GM23338 (cell line): ENCODE results near the gene CEACAM21. TPM values are rescaled to one million over a fixed set of nuclear protein-coding genes. Genes with fewer than 3 reads are reported as not detected.

ENCODE experiments used
- ATAC-seq: fragments of 200-7000 bp; cut with Tn5 transposase; 3 replicates; pipeline ENCODE4 v1.9.1; 2020
- DNase-seq: peaks from one replicate; pipeline ENCODE4 v3.0.0-alpha.2; 2015; ENCODE audit warnings: low spot score
- H2AFZ ChIP-seq: fragments of 200-600 bp; sonication (generic); 2 replicates; pipeline ENCODE4 v1.8.0; 2016; ENCODE audit warnings: antibody characterized with exemption, mild to moderate bottlenecking, moderate library complexity
- H3F3A ChIP-seq: fragments of 200-600 bp; sonication (generic); replicated peaks from 2 replicates; pipeline ENCODE4 v1.8.0; 2017; ENCODE audit warnings: antibody characterized with exemption, mixed run types, low read depth
- H3K27ac ChIP-seq: fragments of 200-600 bp; sonication (generic); 2 replicates; pipeline ENCODE4 v1.6.1; 2016; ENCODE audit warnings: low read depth
- H3K27me3 ChIP-seq: fragments of 200-600 bp; sonication (generic); 2 replicates; pipeline ENCODE4 v1.8.0; 2016; ENCODE audit warnings: mild to moderate bottlenecking, mixed run types, moderate library complexity; ENCODE audit not compliant: insufficient read depth
- H3K36me3 ChIP-seq: fragments of 200-600 bp; sonication (generic); 2 replicates; pipeline ENCODE4 v1.8.0; 2016; ENCODE audit warnings: mild to moderate bottlenecking; ENCODE audit not compliant: insufficient read depth
- H3K4me1 ChIP-seq: fragments of 200-600 bp; sonication (generic); 2 replicates; pipeline ENCODE4 v1.8.0; 2016; ENCODE audit warnings: mild to moderate bottlenecking, moderate library complexity; ENCODE audit not compliant: insufficient read depth
- H3K4me2 ChIP-seq: fragments of 200-600 bp; sonication (generic); 2 replicates; pipeline ENCODE4 v1.7.1; 2017; ENCODE audit warnings: mixed run types
- H3K4me3 ChIP-seq: fragments of 200-600 bp; sonication (generic); 2 replicates; pipeline ENCODE4 v1.6.1; 2016; ENCODE audit warnings: mixed run types
- H3K79me2 ChIP-seq: fragments of 200-600 bp; sonication (generic); replicated peaks from 2 replicates; pipeline ENCODE4 v1.8.0; 2017; ENCODE audit warnings: mild to moderate bottlenecking; ENCODE audit not compliant: insufficient read depth
- H3K9me2 ChIP-seq: fragments of 200-600 bp; sonication (generic); 2 replicates; pipeline ENCODE4 v1.8.0; 2017; ENCODE audit not compliant: insufficient read depth
- H4K20me1 ChIP-seq: fragments of 200-600 bp; sonication (generic); replicated peaks from 2 replicates; pipeline ENCODE4 v1.8.0; 2017; ENCODE audit warnings: mild to moderate bottlenecking; ENCODE audit not compliant: insufficient read depth
- H3K27ac Mint-ChIP-seq: 2 replicates; pipeline ENCODE4 v1.8.0; 2020; ENCODE audit warnings: inconsistent platforms, mild to moderate bottlenecking, moderate library complexity, mixed read lengths
- H3K27me3 Mint-ChIP-seq: 3 replicates; pipeline ENCODE4 v1.8.0; 2022; ENCODE audit warnings: low read depth, mild to moderate bottlenecking, moderate library complexity, mixed read lengths, inconsistent platforms; ENCODE audit not compliant: insufficient read depth, poor library complexity
- H3K36me3 Mint-ChIP-seq: 3 replicates; pipeline ENCODE4 v1.8.0; 2021; ENCODE audit warnings: low read depth, mild to moderate bottlenecking, inconsistent platforms, moderate library complexity, mixed read lengths
- H3K4me1 Mint-ChIP-seq: 3 replicates; pipeline ENCODE4 v1.8.0; 2020; ENCODE audit warnings: mild to moderate bottlenecking, inconsistent platforms, mixed read lengths
- H3K4me3 Mint-ChIP-seq: 3 replicates; pipeline ENCODE4 v1.8.0; 2021; ENCODE audit warnings: moderate library complexity, mild to moderate bottlenecking, inconsistent platforms, mixed read lengths
- H3K9me3 Mint-ChIP-seq: 3 replicates; pipeline ENCODE4 v1.8.0; 2020; ENCODE audit warnings: moderate library complexity, mild to moderate bottlenecking, inconsistent platforms, mixed read lengths
- CREB1 ChIP-seq: fragments of 250-450 bp; sonication (Bioruptor Pico); IDR thresholded peaks from 2 replicates; pipeline ENCODE4 v1.5.0; 2020; ENCODE audit warnings: low read depth, mild to moderate bottlenecking, moderate library complexity
- EZH2 ChIP-seq: fragments of 200-600 bp; sonication (generic); IDR thresholded peaks from one replicate; pipeline ENCODE4 v1.8.0; 2017; ENCODE audit warnings: antibody characterized with exemption, mild to moderate bottlenecking, low read depth; ENCODE audit not compliant: unreplicated experiment
- EZH2phosphoT487 ChIP-seq: fragments of 200-600 bp; sonication (generic); IDR thresholded peaks from one replicate; pipeline ENCODE4 v1.8.1; 2018; ENCODE audit warnings: antibody characterized with exemption; ENCODE audit not compliant: unreplicated experiment
- JUNB ChIP-seq: IDR thresholded peaks from one replicate; pipeline ENCODE4 v1.6.1; 2016; ENCODE audit warnings: antibody characterized with exemption; ENCODE audit not compliant: unreplicated experiment
- NANOG ChIP-seq: IDR thresholded peaks from 2 replicates; pipeline ENCODE4 v1.6.1; 2016; ENCODE audit warnings: antibody characterized with exemption, borderline replicate concordance
- STAT1 ChIP-seq: IDR thresholded peaks from one replicate; pipeline ENCODE4 v1.6.1; 2016; ENCODE audit warnings: antibody characterized with exemption; ENCODE audit not compliant: unreplicated experiment
- ZNF331 ChIP-seq: fragments of 250-450 bp; sonication (Bioruptor Pico); IDR thresholded peaks from 2 replicates; pipeline ENCODE4 v1.5.0; 2020; ENCODE audit warnings: low read depth, mild to moderate bottlenecking, moderate library complexity
- polyA plus RNA-seq: library from polyadenylated mRNA; unstranded; fragments of >200 nt; fragmentation: Nextera tagmentation; extraction: Ambion mirVana; gene quantifications from 2 replicates; pipeline ENCODE4 v1.2.1, GENCODE V29; 2016
- total RNA-seq: library from RNA; depleted of rRNA; stranded (reverse); fragments of >200 nt; shearing (Covaris generic); gene quantifications from 2 replicates; pipeline ENCODE4 v1.2.3, GENCODE V29; 2014
- TF ChIP-seq, protein P1 (sequence below): IDR thresholded peaks from one replicate; pipeline ENCODE4 v1.6.1; 2018; ENCODE audit warnings: antibody characterized with exemption; ENCODE audit not compliant: unreplicated experiment
- TF ChIP-seq, protein P2 (sequence below), 2 experiments: fragments of 200-600 bp in 1 of 2; sonication (generic) in 1 of 2; conservative IDR thresholded peaks; 2 replicates each; pipeline versions ENCODE4 v1.5.1 to v1.6.1; 2016 to 2017; ENCODE audit warnings: antibody characterized with exemption in 2 of 2, low read depth in 2 of 2, mild to moderate bottlenecking in 2 of 2, moderate library complexity in 1 of 2
- TF ChIP-seq, protein P3 (sequence below): fragments of 250-450 bp; sonication (Bioruptor Pico); IDR thresholded peaks from 2 replicates; pipeline ENCODE4 v1.5.0; 2020; ENCODE audit warnings: mild to moderate bottlenecking, moderate library complexity

CEACAM21 gene
- total and polyA plus RNA-seq, 2 experiments from 2014 or later: not detected

DNA sequence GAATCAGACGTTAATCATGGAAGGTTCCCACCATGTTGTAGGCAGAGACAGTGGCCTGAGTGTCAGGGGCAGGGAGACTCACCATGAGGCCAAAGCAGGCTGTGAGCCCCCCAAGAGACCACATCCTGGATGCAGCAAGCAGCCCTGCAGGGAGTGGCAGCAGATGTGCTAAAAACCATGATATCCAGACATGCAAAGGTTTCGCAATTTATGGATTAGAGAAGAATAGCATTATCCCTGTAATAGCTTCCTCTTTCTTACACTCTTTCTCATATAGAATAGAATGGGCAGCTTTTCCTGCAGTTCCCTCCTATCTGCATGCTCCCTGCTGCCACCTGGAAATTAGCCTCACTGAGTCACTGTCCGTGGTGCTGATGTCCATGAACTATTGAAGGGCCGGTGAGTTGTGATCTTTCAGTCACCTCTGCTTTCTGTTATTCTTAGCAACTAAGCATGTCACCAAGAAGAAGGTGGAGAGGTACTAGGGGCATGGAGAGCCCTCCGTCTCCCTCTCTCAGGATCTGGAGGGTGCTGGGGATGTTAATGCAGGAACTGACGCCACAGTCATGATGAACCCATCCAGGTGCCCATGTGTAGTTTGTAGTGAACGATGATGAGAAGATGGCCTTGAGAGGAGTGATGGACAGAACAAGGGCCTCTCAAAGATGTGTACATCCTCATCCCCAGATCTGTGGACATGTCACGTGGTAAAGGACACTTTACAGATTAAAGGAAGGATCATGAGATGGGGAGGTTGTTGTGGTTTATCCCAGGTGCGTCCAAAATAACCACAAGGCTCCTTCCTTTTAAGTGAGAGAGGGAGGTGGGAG, 41.0 kb downstream of the CEACAM21 start (continued):
- TF ChIP-seq, protein P1, sequence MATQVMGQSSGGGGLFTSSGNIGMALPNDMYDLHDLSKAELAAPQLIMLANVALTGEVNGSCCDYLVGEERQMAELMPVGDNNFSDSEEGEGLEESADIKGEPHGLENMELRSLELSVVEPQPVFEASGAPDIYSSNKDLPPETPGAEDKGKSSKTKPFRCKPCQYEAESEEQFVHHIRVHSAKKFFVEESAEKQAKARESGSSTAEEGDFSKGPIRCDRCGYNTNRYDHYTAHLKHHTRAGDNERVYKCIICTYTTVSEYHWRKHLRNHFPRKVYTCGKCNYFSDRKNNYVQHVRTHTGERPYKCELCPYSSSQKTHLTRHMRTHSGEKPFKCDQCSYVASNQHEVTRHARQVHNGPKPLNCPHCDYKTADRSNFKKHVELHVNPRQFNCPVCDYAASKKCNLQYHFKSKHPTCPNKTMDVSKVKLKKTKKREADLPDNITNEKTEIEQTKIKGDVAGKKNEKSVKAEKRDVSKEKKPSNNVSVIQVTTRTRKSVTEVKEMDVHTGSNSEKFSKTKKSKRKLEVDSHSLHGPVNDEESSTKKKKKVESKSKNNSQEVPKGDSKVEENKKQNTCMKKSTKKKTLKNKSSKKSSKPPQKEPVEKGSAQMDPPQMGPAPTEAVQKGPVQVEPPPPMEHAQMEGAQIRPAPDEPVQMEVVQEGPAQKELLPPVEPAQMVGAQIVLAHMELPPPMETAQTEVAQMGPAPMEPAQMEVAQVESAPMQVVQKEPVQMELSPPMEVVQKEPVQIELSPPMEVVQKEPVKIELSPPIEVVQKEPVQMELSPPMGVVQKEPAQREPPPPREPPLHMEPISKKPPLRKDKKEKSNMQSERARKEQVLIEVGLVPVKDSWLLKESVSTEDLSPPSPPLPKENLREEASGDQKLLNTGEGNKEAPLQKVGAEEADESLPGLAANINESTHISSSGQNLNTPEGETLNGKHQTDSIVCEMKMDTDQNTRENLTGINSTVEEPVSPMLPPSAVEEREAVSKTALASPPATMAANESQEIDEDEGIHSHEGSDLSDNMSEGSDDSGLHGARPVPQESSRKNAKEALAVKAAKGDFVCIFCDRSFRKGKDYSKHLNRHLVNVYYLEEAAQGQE: peak; percentile 85
- TF ChIP-seq ZNF331 (CRISPR knock-in tag) (no peak), STAT1 (no peak), EZH2 (no peak), JUNB (no peak), CREB1 (no peak), EZH2phosphoT487 (no peak), NANOG (no peak)
- TF ChIP-seq, protein P2, sequence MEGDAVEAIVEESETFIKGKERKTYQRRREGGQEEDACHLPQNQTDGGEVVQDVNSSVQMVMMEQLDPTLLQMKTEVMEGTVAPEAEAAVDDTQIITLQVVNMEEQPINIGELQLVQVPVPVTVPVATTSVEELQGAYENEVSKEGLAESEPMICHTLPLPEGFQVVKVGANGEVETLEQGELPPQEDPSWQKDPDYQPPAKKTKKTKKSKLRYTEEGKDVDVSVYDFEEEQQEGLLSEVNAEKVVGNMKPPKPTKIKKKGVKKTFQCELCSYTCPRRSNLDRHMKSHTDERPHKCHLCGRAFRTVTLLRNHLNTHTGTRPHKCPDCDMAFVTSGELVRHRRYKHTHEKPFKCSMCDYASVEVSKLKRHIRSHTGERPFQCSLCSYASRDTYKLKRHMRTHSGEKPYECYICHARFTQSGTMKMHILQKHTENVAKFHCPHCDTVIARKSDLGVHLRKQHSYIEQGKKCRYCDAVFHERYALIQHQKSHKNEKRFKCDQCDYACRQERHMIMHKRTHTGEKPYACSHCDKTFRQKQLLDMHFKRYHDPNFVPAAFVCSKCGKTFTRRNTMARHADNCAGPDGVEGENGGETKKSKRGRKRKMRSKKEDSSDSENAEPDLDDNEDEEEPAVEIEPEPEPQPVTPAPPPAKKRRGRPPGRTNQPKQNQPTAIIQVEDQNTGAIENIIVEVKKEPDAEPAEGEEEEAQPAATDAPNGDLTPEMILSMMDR (conservative IDR thresholded peaks at IDR 0.05; ENCODE audit: low read depth in 2 of 2): 0 out of 4 replicates have a peak, but pooled peaks of 1 of the 2 experiments have one; percentile 19

DNA sequence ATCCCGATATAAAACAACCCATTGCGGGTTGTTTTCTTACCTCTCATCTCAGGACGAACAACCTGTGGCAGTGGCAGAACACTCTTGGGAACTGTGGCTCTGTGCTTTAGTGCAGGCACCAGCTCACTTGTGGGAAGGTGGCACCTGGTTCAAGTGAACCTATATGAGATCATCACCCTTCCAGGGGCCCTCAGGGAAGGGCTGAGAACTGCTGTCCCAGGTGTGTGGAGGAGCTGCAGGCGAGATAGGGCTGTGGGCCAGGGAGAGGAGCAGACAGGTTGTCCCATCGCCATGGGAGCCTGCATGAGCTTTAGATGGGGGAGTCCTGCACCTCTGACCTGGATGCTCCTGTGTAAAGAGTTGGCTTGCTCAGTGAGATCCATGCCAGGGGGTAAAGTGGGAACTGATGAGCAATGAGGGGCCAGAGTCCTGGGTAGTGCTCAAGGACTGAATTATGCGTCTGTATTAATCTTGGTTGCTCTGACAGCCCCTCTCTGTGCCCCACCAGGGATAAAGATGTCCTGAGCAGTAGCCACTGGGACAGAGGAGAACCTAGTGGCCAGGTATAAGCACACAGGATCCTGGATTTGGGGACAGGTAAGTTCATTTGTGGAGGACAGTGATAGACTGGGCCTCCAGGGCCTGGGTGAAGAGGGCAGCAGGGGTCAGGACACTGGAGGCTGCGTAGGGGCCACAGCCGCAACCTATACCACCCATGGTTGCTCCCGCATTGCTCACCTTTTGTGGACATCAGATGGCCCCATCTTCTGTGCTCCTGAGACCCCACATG, 42.2 kb downstream of the CEACAM21 start:
- no peak for DNase-seq
- Histone ChIP-seq H3K27me3 (no peaks in the 10 kb centered on the region), H3K79me2 (no peaks in the 10 kb centered on the region)
- TF ChIP-seq, protein P3, sequence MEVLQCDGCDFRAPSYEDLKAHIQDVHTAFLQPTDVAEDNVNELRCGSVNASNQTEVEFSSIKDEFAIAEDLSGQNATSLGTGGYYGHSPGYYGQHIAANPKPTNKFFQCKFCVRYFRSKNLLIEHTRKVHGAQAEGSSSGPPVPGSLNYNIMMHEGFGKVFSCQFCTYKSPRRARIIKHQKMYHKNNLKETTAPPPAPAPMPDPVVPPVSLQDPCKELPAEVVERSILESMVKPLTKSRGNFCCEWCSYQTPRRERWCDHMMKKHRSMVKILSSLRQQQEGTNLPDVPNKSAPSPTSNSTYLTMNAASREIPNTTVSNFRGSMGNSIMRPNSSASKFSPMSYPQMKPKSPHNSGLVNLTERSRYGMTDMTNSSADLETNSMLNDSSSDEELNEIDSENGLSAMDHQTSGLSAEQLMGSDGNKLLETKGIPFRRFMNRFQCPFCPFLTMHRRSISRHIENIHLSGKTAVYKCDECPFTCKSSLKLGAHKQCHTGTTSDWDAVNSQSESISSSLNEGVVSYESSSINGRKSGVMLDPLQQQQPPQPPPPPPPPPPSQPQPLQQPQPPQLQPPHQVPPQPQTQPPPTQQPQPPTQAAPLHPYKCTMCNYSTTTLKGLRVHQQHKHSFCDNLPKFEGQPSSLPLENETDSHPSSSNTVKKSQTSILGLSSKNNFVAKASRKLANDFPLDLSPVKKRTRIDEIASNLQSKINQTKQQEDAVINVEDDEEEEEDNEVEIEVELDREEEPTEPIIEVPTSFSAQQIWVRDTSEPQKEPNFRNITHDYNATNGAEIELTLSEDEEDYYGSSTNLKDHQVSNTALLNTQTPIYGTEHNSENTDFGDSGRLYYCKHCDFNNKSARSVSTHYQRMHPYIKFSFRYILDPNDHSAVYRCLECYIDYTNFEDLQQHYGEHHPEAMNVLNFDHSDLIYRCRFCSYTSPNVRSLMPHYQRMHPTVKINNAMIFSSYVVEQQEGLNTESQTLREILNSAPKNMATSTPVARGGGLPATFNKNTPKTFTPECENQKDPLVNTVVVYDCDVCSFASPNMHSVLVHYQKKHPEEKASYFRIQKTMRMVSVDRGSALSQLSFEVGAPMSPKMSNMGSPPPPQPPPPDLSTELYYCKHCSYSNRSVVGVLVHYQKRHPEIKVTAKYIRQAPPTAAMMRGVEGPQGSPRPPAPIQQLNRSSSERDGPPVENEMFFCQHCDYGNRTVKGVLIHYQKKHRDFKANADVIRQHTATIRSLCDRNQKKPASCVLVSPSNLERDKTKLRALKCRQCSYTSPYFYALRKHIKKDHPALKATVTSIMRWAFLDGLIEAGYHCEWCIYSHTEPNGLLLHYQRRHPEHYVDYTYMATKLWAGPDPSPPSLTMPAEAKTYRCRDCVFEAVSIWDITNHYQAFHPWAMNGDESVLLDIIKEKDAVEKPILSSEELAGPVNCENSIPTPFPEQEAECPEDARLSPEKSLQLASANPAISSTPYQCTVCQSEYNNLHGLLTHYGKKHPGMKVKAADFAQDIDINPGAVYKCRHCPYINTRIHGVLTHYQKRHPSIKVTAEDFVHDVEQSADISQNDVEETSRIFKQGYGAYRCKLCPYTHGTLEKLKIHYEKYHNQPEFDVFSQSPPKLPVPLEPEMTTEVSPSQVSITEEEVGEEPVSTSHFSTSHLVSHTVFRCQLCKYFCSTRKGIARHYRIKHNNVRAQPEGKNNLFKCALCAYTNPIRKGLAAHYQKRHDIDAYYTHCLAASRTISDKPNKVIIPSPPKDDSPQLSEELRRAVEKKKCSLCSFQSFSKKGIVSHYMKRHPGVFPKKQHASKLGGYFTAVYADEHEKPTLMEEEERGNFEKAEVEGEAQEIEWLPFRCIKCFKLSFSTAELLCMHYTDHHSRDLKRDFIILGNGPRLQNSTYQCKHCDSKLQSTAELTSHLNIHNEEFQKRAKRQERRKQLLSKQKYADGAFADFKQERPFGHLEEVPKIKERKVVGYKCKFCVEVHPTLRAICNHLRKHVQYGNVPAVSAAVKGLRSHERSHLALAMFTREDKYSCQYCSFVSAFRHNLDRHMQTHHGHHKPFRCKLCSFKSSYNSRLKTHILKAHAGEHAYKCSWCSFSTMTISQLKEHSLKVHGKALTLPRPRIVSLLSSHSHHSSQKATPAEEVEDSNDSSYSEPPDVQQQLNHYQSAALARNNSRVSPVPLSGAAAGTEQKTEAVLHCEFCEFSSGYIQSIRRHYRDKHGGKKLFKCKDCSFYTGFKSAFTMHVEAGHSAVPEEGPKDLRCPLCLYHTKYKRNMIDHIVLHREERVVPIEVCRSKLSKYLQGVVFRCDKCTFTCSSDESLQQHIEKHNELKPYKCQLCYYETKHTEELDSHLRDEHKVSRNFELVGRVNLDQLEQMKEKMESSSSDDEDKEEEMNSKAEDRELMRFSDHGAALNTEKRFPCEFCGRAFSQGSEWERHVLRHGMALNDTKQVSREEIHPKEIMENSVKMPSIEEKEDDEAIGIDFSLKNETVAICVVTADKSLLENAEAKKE (CRISPR knock-in tag): no peak

More for the DNA sequence above, 42.2 kb downstream of the CEACAM21 start:
- Histone ChIP-seq H3K4me3 (no peak overlapping the region), H3K9me2 (no peaks in the 10 kb centered on the region), H2AFZ (no peak overlapping the region), H3K36me3 (no peaks in the 10 kb centered on the region), H3F3A (no peaks in the 10 kb centered on the region), H3K4me1 (no peaks in the 10 kb centered on the region), H3K27ac (no peak overlapping the region), H4K20me1 (no peaks in the 10 kb centered on the region), H3K4me2 (no peak overlapping the region)
- H3K27me3 Mint-ChIP-seq: peaks cover 14% of the 10 kb centered on the region
- H3K27ac Mint-ChIP-seq: no peak overlapping the region
- H3K9me3 Mint-ChIP-seq: no peaks in the 10 kb centered on the region
- H3K4me3 Mint-ChIP-seq: no peak overlapping the region
- no peak for ATAC-seq
- no peaks in the 10 kb centered on the region for H3K36me3 Mint-ChIP-seq
- H3K4me1 Mint-ChIP-seq: no peaks in the 10 kb centered on the region; the same call in 2 of the 3 replicates
